SJCRH30 (cell line): ENCODE data around the gene TRAF1. TPM values are rescaled to one million over a fixed set of nuclear protein-coding genes. Genes with fewer than 3 reads are reported as not detected.

ENCODE experiments used
- DNase-seq, 2 experiments: peaks; one replicate each; pipeline ENCODE4 v3.0.0-alpha.2; 2015 to 2020
- H3K27ac ChIP-seq: fragments of 250-450 bp; sonication (Bioruptor Pico); 2 replicates; pipeline ENCODE4 v1.5.1; 2020; ENCODE audit warnings: mild to moderate bottlenecking, moderate library complexity
- H3K27me3 ChIP-seq: fragments of 250-450 bp; sonication (Bioruptor Pico); 2 replicates; pipeline ENCODE4 v1.5.1; 2020; ENCODE audit warnings: mild to moderate bottlenecking, moderate library complexity
- H3K36me3 ChIP-seq: fragments of 250-450 bp; sonication (Bioruptor Pico); 2 replicates; pipeline ENCODE4 v1.5.1; 2020; ENCODE audit warnings: mild to moderate bottlenecking, moderate library complexity
- H3K4me1 ChIP-seq: fragments of 250-450 bp; sonication (Bioruptor Pico); 2 replicates; pipeline ENCODE4 v1.5.1; 2020; ENCODE audit warnings: mild to moderate bottlenecking, moderate library complexity
- H3K4me3 ChIP-seq: fragments of 250-450 bp; sonication (Bioruptor Pico); 2 replicates; pipeline ENCODE4 v1.5.1; 2020; ENCODE audit warnings: mild to moderate bottlenecking, moderate library complexity
- H3K9me3 ChIP-seq: fragments of 250-450 bp; sonication (Bioruptor Pico); replicated peaks from 2 replicates; pipeline ENCODE4 v1.5.1; 2020; ENCODE audit warnings: mild to moderate bottlenecking, moderate library complexity
- total RNA-seq: library from RNA; depleted of rRNA; stranded (reverse); fragments of >200 nt; shearing (Covaris generic); gene quantifications from 2 replicates; pipeline ENCODE4 v1.2.3, GENCODE V29; 2014; rRNA removed

The TRAF1 gene
- total RNA-seq, 1 experiment from 2014 or later, result 0.26 TPM

DNA sequence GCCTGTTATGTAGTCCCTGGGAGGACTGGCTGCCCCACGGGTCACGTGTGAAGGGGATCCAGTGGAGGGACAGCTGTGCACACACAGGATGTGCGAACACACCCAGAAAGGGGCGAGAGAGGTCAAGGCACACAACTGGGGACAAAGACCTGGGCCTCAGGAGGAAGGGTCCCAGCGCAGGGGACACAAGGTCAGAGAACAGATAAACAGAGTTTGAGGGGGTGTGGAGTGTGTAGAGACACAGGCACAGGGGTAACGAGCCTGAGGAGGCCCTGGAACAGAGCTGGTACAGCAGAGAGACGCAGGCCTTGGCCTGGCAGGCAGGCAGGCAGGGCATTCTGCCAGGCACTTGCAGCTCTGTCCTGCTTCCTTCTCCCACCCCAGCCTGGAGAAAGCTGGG is 69.1 kb downstream of the TRAF1 start:
- Histone ChIP-seq H3K4me3 (no peak overlapping the region), H3K9me3 (no peaks in the 10 kb centered on the region), H3K36me3 (0 out of 2 replicates have a peak, but pooled peaks cover 5% of the 10 kb centered on the region), H3K4me1 (peaks cover 28% of the 10 kb centered on the region), H3K27me3 (no peaks in the 10 kb centered on the region), H3K27ac (no peak overlapping the region)
- peak; percentile 43 to 54 for DNase-seq

DNA sequence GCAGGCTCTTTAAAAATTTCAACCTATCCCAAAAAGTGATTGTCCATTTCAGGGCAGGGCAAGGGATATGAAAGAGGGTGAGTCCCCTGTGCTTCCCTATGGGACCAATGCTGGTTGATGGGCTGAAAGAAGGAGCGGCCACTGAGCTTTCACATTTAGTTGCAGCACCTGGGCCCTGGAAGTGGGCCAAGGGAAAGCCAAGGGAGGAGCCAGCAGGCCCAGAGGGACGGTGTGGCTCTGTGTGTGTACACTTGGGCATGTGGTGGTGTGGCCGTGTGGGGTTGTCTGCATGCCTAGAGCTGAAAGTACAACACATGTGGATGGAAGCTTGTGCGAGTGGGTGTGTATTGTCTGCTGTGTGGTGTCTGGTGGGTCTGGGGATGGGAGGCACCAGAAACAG is 69.9 kb downstream of the TRAF1 start:
- Histone ChIP-seq H3K4me1 (peaks cover 33% of the 10 kb centered on the region), H3K4me3 (no peak overlapping the region), H3K36me3 (0 out of 2 replicates have a peak, but pooled peaks cover 5% of the 10 kb centered on the region), H3K27me3 (no peaks in the 10 kb centered on the region), H3K9me3 (no peaks in the 10 kb centered on the region), H3K27ac (no peak overlapping the region)
- DNase-seq, result no peak

DNA sequence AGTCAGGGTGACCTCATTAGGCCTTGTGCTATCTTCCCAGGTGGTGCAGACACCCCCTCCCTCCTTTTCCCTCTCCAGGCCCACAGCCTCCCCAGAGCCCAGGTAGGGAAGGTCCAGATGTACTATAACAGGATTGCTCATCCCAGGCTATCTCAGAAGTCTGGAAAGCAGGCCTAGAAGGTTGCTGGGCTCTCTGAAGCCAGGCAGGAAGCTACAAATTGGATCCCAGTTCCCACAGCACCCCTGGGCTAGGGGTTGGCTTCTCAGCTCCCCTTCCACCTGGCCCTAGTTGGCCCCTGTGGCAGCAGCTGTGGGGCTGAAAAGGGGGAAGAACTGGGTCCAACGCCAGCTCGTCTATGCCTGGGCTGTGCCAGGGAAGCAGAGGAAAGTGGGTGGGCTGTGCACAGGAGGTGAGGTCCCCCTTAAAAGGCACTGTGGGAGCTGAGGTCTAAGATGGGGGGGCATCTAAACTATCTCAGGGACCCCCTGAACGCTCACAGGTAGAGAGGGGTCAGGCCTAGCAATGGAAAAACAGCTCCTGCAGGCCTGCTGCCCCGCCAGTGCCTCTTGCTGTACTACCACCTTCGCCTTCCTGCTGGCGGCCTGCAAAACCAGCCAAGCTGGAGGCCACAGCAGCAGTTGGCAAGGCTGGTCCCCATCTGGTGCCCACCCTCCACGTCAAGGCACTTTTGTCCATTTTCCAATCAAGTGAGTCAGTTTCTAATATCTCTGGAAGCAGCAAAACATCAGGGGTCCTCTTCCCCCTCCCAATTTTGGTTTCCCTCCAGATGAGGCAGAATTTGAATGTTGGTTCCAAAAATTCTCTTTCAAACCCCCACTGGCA is 70.5 kb downstream of the TRAF1 start:
- peaks cover 33% of the 10 kb centered on the region for H3K4me1 ChIP-seq
- no peaks in the 10 kb centered on the region for H3K27me3 ChIP-seq
- 0 out of 2 replicates have a peak, but pooled peaks cover 5% of the 10 kb centered on the region for H3K36me3 ChIP-seq
- H3K4me3 ChIP-seq, result no peak overlapping the region
- H3K9me3 ChIP-seq, result no peaks in the 10 kb centered on the region
- no peak for DNase-seq
- H3K27ac ChIP-seq, result no peak overlapping the region

DNA sequence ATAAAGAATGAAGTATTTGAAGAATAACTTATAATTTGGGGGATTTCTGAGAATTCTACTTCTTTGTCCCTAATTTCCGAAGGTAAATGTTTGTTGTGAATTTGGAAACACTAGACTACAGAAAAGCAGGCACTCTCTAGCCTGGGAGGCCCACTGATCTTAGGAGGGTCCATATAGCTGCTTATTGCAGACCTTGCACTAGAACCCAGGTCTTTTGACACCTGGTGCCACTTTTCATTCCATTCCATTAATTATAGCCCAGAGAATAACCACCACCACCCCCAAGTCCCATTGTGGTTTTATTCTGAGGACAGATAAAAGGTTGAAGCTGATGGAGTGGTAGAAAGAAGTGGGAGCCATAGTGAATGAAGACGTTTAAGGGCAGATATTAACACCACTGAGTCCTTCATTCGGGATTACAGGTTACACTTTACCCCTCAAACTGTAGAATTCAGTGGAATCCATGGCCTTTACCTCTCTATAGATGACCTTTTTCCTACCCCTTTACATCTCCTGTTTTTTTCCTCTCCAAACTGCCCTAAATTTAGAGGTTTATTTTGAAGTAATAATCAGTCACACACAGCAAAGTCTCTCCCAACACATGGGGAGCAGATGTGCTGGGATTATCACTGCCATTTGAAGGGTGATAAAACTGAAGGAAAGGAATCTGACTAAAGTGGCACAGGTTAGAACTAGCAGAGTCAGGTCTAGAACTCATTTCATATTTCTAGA is 71.8 kb downstream of the TRAF1 start:
- Histone ChIP-seq H3K4me3 (no peak overlapping the region), H3K36me3 (no peaks in the 10 kb centered on the region), H3K27ac (no peak overlapping the region), H3K27me3 (no peaks in the 10 kb centered on the region), H3K4me1 (peaks cover 32% of the 10 kb centered on the region), H3K9me3 (no peaks in the 10 kb centered on the region)
- DNase-seq, result no peak

DNA sequence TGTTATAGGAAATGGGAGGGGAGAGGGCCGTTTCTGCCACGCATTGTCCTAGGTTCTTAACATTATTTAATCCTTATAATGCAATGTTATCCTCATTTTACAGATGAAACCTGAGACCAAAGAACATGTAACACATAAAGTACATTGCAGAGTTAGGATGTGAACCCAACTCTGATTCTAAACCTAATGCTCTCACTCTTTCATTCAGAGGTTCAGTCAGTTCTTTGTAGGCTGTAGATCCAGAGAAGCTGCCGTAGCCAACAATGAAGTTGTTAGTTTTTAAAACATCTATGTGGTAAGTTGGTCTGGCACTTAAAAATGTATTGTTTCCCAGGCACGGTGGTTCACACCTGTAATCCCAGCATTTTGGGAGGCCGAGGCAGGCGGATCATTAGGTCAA is 73.4 kb downstream of the TRAF1 start:
- Histone ChIP-seq H3K9me3 (no peaks in the 10 kb centered on the region), H3K4me3 (no peak overlapping the region), H3K27ac (no peak overlapping the region), H3K27me3 (no peaks in the 10 kb centered on the region), H3K4me1 (peaks cover 21% of the 10 kb centered on the region), H3K36me3 (no peaks in the 10 kb centered on the region)
- DNase-seq, result no peak

Other genes with a start within 250 kb of the TRAF1 start
- gene MEGF9, start 212.3 kb downstream of the TRAF1 start, total RNA-seq, result 10.1 and 12.8 TPM in 2 replicates
- 34.5 and 43.6 TPM in 2 replicates for gene FBXW2, start 133.4 kb downstream of the TRAF1 start, total RNA-seq
- 49.0 and 54.1 TPM in 2 replicates for gene PSMD5, start 83.9 kb downstream of the TRAF1 start, total RNA-seq
- 20.2 and 24.1 TPM in 2 replicates for gene PHF19, start 49.6 kb downstream of the TRAF1 start, total RNA-seq
- 2.6 and 3.0 TPM in 2 replicates for gene C5, start 123.5 kb upstream of the TRAF1 start, total RNA-seq
- 32.8 and 40.6 TPM in 2 replicates for gene CNTRL, start 148.2 kb upstream of the TRAF1 start, total RNA-seq